Activated naive CD4-positive, alpha-beta T cell (primary cell): ENCODE data around the gene TAF7.
"Not testable (repeated sequence)": the region's sequence is repeated elsewhere in the genome, so short reads cannot be mapped to it uniquely, and the experiment has no call there.

Experiments used
- DNase-seq, 4 experiments: peaks; one replicate each; lab custom pipeline; 2025; lab: John Stamatoyannopoulos, UW

Gene TAF7

DNA sequence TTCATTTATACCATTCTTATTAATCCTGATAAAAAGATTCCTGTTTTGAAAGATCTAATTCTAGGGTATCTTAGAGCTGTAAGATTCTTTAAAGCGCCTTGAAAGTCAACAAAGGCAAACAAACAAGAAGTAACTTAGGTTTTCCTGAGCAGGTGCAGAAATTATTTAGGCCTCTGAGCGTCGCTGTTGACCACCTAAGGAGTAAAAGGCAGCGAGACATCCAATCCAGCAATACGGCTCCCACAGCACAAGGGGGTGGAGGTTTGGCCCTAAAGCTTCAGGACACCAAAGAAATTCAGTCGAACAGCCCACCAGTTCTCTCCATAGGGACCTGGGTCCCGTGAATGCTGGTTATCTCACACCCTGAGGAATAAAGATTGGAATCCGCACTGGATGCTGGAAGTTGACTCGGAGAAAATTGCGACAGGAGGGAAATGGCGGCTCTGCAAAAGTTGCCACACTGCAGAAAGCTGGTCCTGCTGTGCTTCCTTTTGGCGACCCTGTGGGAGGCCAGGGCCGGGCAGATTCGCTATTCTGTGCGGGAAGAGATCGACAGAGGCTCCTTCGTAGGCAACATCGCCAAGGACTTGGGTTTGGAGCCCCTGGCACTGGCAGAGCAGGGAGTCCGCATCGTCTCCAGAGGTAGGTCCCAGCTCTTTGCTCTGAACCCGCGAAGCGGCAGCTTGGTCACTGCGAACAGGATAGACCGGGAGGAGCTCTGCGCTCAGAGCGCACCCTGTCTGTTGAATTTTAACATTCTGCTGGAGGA is 18.1 kb upstream of the TAF7 start, which contains the start of gene PCDHGA2:
PCDHGA2 (plus strand) TSS at position 223 of the 769 bp plus-strand sequence.
- DNase-seq = no peak

DNA sequence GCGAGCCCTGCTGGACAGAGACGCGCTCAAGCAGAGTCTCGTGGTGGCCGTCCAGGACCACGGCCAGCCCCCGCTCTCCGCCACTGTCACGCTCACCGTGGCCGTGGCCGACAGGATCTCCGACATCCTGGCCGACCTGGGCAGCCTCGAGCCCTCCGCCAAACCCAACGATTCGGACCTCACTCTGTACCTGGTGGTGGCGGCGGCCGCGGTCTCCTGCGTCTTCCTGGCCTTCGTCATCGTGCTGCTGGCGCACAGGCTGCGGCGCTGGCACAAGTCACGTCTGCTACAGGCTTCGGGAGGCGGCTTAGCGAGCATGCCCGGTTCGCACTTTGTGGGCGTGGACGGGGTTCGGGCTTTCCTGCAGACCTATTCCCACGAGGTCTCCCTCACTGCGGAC is 12.0 kb upstream of the TAF7 start:
- not testable (repeated sequence) for DNase-seq

DNA sequence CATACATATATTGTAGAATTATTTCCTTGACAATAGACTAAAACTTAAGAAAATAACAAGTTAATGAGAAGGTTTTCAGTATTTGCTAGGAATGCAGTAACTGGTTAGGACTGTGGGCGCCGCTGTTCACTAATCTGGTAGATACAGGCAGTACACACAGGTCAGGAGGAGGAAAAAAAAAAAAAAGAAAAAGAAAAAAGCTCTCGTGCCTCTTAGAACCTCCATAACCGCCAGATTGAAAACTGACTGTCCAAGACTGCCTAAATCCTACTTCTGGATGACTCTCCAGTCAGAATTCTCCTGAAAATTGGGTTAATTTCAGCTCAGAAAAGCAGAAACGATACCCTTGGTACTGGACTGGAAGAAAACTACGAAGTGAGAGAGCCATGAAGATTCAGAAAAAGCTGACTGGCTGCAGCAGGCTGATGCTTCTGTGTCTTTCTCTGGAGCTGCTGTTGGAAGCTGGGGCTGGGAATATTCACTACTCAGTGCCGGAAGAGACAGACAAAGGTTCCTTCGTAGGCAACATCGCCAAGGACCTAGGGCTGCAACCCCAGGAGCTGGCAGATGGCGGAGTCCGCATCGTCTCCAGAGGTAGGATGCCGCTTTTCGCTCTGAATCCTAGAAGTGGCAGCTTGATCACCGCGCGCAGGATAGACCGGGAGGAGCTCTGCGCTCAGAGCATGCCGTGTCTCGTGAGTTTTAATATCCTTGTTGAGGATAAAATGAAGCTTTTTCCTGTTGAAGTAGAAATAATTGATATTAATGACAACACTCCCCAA is 9.9 kb upstream of the TAF7 start, which contains the start of gene PCDHGA1:
PCDHGA1 (plus strand) TSS at position 216 of the 782 bp plus-strand sequence.
- no peak for DNase-seq

DNA sequence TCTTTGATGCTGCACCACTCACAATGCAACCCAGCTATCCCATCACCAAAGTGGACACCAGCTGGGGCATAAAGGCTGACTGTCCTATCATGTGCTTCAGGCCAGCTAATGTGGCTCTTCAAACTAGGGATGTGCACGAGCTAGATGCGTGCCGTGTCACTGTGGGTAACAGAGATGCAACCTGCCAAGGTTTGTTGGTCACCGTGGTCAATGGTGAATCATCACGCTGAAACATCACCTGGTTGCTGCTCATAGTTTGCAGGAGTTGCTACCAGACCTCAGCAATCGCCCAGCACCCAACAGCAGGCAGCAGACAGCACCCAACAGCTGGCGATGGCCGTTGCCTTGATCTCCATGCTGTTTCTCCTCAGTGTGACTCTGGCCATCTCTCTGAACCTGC is 7.6 kb upstream of the TAF7 start:
- DNase-seq = no peak

DNA sequence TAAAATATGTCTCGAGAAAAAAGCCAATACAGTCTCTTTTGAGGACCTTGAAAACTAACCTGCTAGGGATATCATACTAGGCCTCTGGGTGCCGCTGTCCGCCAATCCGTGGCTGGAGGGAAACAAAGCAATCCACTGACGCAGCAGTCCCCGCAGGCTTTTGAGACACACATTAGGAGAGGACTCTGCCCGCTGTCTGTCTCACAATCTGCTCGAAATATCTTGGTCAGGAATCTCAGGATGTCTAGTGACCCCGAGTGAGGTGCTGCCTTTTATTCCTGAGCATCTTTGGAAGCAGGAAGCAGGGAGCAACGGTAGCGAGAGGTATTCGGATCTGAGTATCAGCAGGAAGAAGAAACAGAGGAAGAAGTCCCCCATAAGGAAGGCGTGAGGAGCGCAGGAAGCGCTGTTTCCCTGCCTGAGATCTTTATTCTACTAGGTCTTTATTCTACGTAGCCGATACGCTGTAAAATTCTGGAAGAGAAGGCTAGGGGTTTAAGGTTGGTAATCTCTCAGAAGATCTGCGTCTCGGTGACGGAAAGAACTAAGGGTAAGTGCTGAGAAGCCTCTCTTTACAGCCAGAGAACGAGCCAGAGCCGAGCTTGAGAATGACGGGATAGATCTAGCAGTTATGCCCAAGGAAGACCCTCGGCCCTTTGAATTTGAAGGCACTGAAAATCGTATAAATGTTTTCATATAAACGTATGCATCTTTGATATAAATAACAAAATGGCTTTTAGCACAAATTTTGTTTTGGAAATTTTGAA is 5.7 kb upstream of the TAF7 start:
- peak in 3 of 4 experiments; percentile 5 to 49 (median 24) for DNase-seq

DNA sequence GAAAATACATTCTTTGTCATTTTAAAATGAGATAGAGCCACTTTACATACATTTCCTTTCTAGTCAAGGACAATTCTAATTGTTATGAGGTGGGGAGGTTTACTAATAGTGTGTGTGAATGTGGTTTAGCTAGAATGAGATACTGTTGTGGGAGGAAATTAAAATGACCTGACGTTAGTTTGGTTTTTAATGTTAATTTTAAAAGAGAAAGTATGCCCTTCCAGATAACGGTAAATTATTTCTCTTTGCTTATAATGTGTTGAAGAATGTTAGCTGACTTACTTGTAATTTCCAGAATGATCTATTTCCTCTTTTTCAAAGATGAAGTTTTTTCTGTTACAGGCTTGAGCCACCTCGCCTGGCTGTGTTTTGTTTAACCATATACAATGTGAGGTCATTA is 1.7 kb upstream of the TAF7 start:
- DNase-seq = no peak

DNA sequence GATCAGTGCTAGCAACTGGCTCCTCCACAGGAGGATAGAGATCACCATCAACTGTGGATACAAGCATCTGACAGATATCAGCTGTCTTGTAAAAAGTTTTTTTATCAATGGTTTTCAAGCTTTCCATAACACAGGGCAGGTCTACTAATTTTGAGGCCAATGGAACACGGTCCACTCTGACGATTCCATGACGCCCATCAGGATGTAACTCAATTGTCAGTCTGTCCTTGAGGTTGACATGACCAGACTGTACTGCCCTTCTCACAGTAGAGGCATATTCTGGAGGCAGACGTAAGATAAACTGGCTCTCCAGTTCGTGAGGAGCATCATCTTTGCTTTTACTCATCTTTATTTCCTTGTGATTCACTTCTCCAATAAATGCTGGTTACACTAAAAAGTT is 885 bp downstream of the TAF7 start:
- DNase-seq = no peak

DNA sequence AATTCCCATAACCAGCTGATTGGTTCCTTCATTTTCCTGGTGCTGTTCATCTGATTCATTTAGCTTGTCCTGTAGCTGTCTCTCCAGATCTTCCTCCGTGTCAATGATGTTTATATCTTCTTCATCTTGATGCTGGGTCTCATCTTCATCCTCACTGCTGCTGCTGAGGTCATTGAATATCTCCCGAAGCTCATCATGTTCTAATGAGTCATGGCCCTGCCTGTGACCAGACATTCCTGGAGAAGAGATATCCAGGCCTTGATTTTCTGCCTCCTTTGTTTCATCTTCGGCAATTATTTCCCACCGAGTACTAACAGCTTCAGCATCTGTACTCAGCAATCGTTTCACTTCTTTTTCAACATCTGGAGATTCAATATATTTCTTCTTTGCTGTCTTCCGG is 1.4 kb downstream of the TAF7 start:
- DNase-seq = no peak

DNA sequence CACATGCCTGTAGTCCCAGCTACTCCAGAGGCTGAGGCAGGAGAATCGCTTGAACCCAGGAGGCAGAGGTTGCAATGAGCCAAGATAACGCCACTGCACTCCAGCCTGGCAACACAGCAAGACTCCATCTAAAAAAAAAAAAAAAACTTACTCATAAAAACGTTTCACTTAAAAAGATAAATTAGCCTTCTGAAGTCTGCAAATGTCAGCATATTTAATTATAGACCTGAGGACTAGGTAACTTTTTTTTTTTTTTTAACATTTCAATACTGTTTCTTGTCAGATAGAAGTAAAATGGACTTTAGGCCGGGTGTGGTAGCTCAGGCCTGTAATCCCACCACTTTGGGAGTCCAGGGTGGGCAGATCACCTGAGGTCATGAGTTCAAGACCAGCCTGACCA is 3.6 kb downstream of the TAF7 start:
- not testable (repeated sequence) for DNase-seq

DNA sequence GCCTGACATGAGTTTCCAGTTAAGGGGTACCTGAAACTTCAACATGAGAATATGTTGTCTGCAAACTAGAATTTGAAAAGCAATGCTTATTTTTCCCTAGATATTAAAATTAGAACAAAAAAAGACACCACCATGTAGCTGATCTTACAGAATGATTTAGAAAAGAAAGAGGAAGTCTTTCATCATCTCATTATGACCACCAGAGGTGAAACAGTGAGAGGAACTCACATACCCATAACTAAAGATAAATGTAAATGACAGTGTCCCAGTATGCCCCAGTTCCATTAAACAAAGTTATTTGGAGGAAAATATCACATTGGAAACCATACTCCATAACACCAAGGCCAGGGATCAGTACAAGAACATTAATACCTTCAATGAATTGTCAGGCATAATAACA is 6.9 kb downstream of the TAF7 start:
- DNase-seq = no peak

DNA sequence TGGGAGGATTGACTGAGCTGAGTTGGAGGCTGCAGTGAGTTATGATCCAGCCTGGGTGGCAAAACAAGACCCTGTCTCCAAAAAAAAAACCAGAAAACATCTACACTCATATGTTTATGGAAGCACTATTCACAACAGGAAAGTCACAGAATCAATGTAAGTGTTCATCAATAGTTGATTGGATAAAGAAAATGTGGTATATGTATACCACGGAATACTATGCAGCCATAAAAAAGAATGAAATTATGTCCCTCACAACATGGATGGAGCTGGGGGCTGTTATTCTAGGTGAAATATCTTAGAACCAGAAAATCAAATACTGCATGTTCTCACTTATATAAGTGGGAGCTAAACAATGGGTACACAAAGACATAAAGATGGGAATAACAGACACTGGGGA is 14.0 kb downstream of the TAF7 start:
- no peak for DNase-seq

DNA sequence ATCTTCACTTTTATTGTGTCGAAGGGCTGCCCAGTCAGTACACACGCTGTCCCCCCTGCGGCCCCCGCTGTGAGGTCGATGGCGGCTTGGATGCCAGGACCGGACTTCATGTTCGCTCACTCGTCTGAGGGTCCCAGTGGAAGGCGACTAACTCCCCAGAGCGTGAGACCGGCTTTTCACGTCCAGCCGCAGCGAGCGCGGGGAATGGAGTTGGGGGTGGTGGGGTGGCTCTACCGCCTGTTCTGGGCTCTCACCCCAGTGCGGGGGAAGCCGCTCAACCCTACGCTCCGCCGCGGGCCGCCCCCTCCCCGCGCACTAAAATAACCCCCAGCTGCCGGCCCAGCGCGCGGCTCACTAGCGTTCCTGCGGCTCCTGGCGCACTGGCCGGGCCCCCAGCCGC is 16.8 kb downstream of the TAF7 start, which contains the start of gene SLC25A2:
SLC25A2 (minus strand) TSS at position 294 of the 400 bp plus-strand sequence; CDS start at position 110, 184 bp downstream.
- DNase-seq = no peak

DNA sequence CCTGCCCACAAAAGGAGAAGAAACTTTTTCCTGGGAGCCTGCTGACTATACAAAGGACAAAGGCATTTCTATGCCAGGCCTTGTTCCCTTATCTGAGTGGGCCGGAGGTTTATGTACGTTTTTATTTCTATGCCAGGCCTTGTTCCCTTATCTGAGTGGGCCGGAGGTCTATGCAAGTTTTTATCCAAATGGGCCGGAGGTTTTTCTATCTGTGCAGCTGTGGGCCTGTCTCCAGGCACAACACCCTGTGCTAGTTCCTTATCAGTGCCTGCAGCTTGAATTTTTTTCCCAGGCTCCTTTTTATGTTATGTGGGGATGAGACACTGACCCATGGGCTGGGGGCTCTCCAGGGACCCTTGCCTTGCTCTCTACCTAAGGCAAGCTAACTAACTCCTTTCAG is 22.2 kb downstream of the TAF7 start:
- no peak for DNase-seq

DNA sequence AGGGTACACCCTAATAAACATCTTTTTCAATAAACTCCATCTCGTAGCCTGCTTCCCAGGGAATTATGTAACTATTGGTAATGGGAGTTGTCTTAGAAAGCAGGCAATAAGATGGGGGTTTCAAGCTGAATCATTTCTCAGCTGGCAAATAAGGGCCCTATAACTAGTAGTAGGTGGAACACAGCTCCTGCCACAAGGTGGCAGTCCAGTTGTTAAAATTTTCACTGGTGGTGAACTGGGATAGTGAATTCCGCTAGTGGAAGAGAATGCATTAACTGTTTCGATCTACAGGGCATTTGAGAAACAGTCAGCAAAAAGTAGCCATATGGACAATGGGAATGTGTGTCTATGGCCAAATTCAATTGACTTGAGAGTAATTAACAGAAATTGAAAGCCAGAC is 47.7 kb downstream of the TAF7 start:
- DNase-seq = no peak

DNA sequence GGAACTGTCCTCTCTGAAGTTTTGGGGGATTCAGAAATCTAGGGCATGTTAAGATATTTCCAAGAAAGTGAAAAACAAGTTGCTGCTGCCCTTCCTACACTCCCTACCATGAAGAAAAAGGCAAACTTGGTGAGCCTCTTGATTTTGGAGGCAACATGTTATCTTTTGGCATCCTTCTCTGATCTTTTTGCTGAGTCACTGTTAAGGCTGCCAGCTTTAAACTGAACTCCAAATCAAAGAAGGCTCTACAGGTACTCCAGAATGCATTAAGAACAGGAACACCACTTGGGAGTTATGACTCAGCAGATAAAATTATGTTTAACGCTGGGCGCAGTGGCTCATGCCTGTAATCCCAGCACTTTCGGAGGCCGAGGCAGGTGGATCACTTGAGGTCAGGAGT is 51.4 kb downstream of the TAF7 start:
- DNase-seq = no peak
